PC-9 (cell line): Measurements from ENCODE around the gene WDHD1. TPM values are rescaled to one million over a fixed set of nuclear protein-coding genes. Genes with fewer than 3 reads are reported as not detected.
A peak's percentile ranks its signal among the peaks of the same experiment; 100 is the strongest.
"Not testable (repeated sequence)": the region's sequence is repeated elsewhere in the genome, so short reads cannot be mapped to it uniquely, and the experiment has no call there.

Experiments used
- BruUV-seq: library from RNA; stranded (reverse); fragments of 400-500 nt; replicated peaks from 2 replicates; lab custom pipeline; 2021; lab: Mats Ljungman, UMichigan
- CTCF ChIA-PET: fragments of 300-600 bp; sonication (Branson Sonifier 250); formaldehyde crosslinking; loops from one replicate; lab custom pipeline; 2022; ENCODE audit warnings: antibody characterized with exemption; lab: Charles Lee
- POLR2A ChIA-PET: fragments of 300-600 bp; sonication (Branson Sonifier 250); formaldehyde crosslinking; loops from one replicate; lab custom pipeline; 2022; ENCODE audit warnings: antibody characterized with exemption; ENCODE audit not compliant: unreplicated experiment; lab: Charles Lee
- DNase-seq, 2 experiments: peaks; one replicate each; pipeline versions ENCODE4 v3.0.0 to v3.0.0-alpha.2; 2015 to 2022; ENCODE audit warnings: mixed read lengths in 1 of 2
- H2AFZ ChIP-seq: fragments of 200-600 bp; sonication (generic); 2 replicates; pipeline ENCODE4 v1.8.1; 2017; ENCODE audit warnings: antibody characterized with exemption
- H3F3A ChIP-seq: fragments of 200-600 bp; sonication (generic); 2 replicates; pipeline ENCODE4 v1.8.1; 2017; ENCODE audit warnings: antibody characterized with exemption, mild to moderate bottlenecking, low read depth; ENCODE audit not compliant: insufficient read depth
- H3K27ac ChIP-seq: fragments of 200-600 bp; sonication (generic); 2 replicates; pipeline ENCODE4 v1.6.1; 2016; ENCODE audit warnings: mixed run types
- H3K27me3 ChIP-seq: fragments of 200-600 bp; sonication (generic); 2 replicates; pipeline ENCODE4 v1.6.1; 2016; ENCODE audit warnings: low read depth, mixed run types; ENCODE audit not compliant: insufficient read depth
- H3K36me3 ChIP-seq: fragments of 200-600 bp; sonication (generic); 2 replicates; pipeline ENCODE4 v1.6.1; 2016; ENCODE audit warnings: low read depth, mixed run types
- H3K4me1 ChIP-seq: fragments of 200-600 bp; sonication (generic); replicated peaks from 2 replicates; pipeline ENCODE4 v1.6.1; 2016; ENCODE audit warnings: mixed run types; ENCODE audit not compliant: insufficient read depth
- H3K4me2 ChIP-seq: fragments of 200-600 bp; sonication (generic); 2 replicates; pipeline ENCODE4 v1.6.1; 2017; ENCODE audit warnings: mixed run types
- H3K4me3 ChIP-seq: fragments of 200-600 bp; sonication (generic); 2 replicates; pipeline ENCODE4 v1.6.1; 2016; ENCODE audit warnings: mixed run types
- H3K79me2 ChIP-seq: fragments of 200-600 bp; sonication (generic); 2 replicates; pipeline ENCODE4 v1.6.1; 2017; ENCODE audit warnings: low read depth, mixed run types
- H3K9me2 ChIP-seq: fragments of 200-600 bp; sonication (generic); 2 replicates; pipeline ENCODE4 v1.8.1; 2017; ENCODE audit warnings: mild to moderate bottlenecking; ENCODE audit not compliant: insufficient read depth
- H3K9me3 ChIP-seq: fragments of 200-600 bp; sonication (generic); 2 replicates; pipeline ENCODE4 v1.8.1; 2016; ENCODE audit warnings: low read depth; ENCODE audit not compliant: insufficient read depth
- H4K20me1 ChIP-seq: fragments of 200-600 bp; sonication (generic); 2 replicates; pipeline ENCODE4 v1.8.1; 2017; ENCODE audit not compliant: insufficient read depth
- EZH2 ChIP-seq: fragments of 200-600 bp; sonication (generic); IDR thresholded peaks from 2 replicates; pipeline ENCODE4 v1.8.0; 2017; ENCODE audit warnings: antibody characterized with exemption, low read depth
- intact Hi-C: fragments of 100-400 bp; cut with micrococcal nuclease; formaldehyde crosslinking; loops from one replicate; pipeline ENCODE4 v1.10.0; 2022; ENCODE audit not compliant: unreplicated experiment
- total RNA-seq: library from RNA; stranded (reverse); gene quantifications from 2 replicates; pipeline ENCODE4 v1.2.3, GENCODE V29; 2021
- TF ChIP-seq, protein P1 (sequence below): fragments of 200-600 bp; sonication (generic); conservative IDR thresholded peaks from 2 replicates; pipeline ENCODE4 v1.6.1; 2017; ENCODE audit warnings: mixed run types, antibody characterized with exemption, mild to moderate bottlenecking, moderate library complexity

WDHD1 gene
- total RNA-seq, 1 experiment from 2014 or later: 34.3 TPM

DNA sequence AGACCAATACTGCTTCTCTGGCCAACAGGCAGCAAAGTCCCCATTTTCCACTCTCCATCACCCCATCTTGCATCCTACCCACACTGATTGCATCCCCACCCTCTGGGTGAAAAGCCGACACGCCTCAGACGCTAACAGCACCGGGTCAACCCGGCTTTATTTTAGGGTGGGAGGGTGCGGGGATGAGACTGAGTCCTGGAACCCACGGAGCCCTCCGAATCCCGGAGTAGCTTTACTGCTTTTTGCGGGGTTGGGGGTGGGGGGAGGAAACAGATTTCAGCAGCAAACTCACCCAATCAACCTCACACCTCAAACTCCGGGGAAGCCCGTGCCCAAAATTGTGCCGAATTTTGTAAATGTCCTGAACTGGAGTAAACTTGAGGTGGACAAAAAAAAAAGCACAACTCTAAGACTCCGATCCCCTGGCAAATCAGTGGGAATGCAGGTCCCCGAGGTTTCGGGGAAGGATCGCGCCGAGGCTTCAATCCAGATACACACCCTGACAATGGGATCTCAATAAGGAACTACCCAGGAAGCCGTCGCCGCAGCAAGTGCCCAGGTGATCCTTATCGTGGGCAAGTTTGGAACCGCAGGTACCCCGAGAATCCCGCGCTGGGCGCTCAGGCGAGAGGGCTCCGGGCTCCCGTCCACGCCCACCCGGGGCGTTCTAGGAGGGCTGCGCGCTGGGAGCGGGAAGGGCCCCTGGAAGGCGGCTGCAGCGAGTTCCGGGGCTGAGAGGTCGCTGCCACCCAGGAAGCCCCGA is 125.3 kb downstream of the WDHD1 start:
- CTCF ChIA-PET: interaction anchor here (0.6 kb wide), 3 partner anchors 16 to 505 kb away, joined by 3 to 6 read pairs (median 3); partner anchors contain the start of gene CDKN3
- intact Hi-C loops: loop anchor here (5.0 kb wide), 2 partner anchors 84 to 99 kb away; no protein-coding TSS in a partner anchor
- H2AFZ ChIP-seq: peak overlapping the region; percentile 94

DNA sequence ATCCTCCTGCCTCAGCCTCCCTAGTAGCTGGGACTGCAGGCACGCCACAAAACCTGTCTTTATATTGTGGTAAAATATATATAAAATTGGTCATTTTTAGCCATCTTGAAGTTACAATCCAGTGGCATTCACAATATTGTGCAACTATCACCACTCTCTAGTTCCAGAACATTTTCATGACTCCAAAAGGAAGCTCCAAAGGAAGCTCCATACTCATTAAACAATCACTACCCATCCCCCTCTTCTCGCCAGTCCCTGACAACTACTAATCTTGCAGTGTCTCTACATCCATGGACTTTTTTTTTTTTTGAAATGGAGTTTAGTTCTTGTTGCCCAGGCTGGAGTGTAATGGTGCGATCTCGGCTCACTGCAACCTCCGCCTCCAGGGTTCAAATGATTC is 127.3 kb downstream of the WDHD1 start:
- intact Hi-C loops: loop anchor here (10.0 kb wide), 1 partner anchor 535 kb away; no protein-coding TSS in a partner anchor
- no peak for DNase-seq
- no peak overlapping the region for H2AFZ ChIP-seq
- TF ChIP-seq EZH2: no peak
- TF ChIP-seq, protein P1, sequence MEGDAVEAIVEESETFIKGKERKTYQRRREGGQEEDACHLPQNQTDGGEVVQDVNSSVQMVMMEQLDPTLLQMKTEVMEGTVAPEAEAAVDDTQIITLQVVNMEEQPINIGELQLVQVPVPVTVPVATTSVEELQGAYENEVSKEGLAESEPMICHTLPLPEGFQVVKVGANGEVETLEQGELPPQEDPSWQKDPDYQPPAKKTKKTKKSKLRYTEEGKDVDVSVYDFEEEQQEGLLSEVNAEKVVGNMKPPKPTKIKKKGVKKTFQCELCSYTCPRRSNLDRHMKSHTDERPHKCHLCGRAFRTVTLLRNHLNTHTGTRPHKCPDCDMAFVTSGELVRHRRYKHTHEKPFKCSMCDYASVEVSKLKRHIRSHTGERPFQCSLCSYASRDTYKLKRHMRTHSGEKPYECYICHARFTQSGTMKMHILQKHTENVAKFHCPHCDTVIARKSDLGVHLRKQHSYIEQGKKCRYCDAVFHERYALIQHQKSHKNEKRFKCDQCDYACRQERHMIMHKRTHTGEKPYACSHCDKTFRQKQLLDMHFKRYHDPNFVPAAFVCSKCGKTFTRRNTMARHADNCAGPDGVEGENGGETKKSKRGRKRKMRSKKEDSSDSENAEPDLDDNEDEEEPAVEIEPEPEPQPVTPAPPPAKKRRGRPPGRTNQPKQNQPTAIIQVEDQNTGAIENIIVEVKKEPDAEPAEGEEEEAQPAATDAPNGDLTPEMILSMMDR: no peak
- no peaks in the 10 kb centered on the region for H3K9me2 ChIP-seq
- H3K9me3 ChIP-seq: no peaks in the 10 kb centered on the region
- H3K27me3 ChIP-seq: no peaks in the 10 kb centered on the region
- ChIA-PET CTCF (no interaction called here), POLR2A (no interaction called here)
- H3K4me2 ChIP-seq: no peak overlapping the region
- H3K4me3 ChIP-seq: no peak overlapping the region
- no TSS peak for BruUV-seq
- H3K4me1 ChIP-seq: peaks cover 9% of the 10 kb centered on the region
- no peak overlapping the region for H3K27ac ChIP-seq
- no peaks in the 10 kb centered on the region for H3K36me3 ChIP-seq
- H4K20me1 ChIP-seq: no peaks in the 10 kb centered on the region
- H3F3A ChIP-seq: peaks cover 12% of the 10 kb centered on the region; the same call in 1 of the 2 replicates
- H3K79me2 ChIP-seq: no peaks in the 10 kb centered on the region

More for the DNA sequence above, 125.3 kb downstream of the WDHD1 start:
- Histone ChIP-seq H3K4me1 (peaks cover 9% of the 10 kb centered on the region), H3K4me3 (peak overlapping the region; percentile 81), H3K9me3 (no peaks in the 10 kb centered on the region), H3K27me3 (no peaks in the 10 kb centered on the region), H4K20me1 (no peaks in the 10 kb centered on the region), H3F3A (peaks cover 12% of the 10 kb centered on the region; the same call in 1 of the 2 replicates), H3K36me3 (no peaks in the 10 kb centered on the region), H3K4me2 (peak overlapping the region; percentile 84), H3K79me2 (no peaks in the 10 kb centered on the region), H3K27ac (no peak overlapping the region), H3K9me2 (no peaks in the 10 kb centered on the region)
- DNase-seq: peak in 1 of 2 experiments; percentile 36
- no peak for TF ChIP-seq EZH2
- TF ChIP-seq, protein P1: no peak
- BruUV-seq: no TSS peak
- POLR2A ChIA-PET: interaction anchor here (0.7 kb wide), 1 partner anchor 89 kb away, joined by 8 read pairs; no protein-coding TSS in a partner anchor

DNA sequence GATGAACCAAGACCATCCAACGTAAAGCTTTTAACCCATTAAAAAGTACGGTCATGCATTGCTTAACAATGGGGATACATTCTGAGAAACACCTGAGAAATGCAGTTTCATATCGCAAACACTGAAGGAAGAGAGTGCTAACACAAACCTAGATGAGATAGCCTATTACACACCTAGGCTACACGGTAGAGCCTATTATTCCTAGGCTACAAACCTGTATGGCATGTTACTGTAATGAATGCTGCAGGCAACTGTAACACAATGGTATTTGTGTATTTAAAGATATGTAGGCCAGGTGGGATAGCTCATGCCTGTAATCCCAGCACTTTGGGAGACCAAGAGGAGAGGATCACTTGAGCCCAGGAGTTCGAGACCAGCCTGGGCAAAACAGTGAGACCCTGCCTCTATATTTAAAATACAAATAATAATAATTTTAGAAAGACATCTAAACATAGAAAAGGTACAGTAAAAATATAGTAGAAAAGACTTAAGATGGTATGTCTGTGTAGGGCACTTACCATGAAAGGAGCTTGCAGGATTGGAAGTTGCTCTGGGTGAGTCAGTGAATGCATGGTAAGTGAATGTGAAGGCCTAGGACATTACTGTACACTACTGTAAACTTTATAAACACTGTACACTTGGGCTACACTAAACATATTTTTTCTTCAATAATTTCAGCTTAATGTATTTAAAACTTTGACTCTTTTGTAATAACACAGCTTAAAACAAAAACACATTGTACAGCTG is 128.9 kb downstream of the WDHD1 start:
- H3K36me3 ChIP-seq, CTCF ChIA-PET, H3K9me3 ChIP-seq, DNase-seq, H3F3A ChIP-seq, H3K9me2 ChIP-seq, H3K4me2 ChIP-seq, H3K4me3 ChIP-seq, H4K20me1 ChIP-seq, H3K4me1 ChIP-seq, H3K27me3 ChIP-seq, BruUV-seq, H3K27ac ChIP-seq, H3K79me2 ChIP-seq, POLR2A ChIA-PET, H2AFZ ChIP-seq: not testable (repeated sequence)
- intact Hi-C loops: loop anchor here (10.0 kb wide), 1 partner anchor 533 kb away; no protein-coding TSS in a partner anchor
